ENCODE data around the gene DOCK10. TPM values are rescaled to one million over a fixed set of nuclear protein-coding genes. Genes with fewer than 3 reads are reported as not detected.

The DOCK10 gene
- total RNA-seq, 1 experiment from 2014 or later = 0.96 TPM

GRCh38 chr2:224927011-224927410 is 115.3 kb downstream of the DOCK10 start:
- no TSS peak for BruUV-seq (replicated peaks)
- Mint-ChIP-seq H3K27ac (ENCODE audit: low read depth, unreplicated experiment) (peak overlapping the region; percentile 53), H3K9me3 (ENCODE audit: unreplicated experiment) (no peaks in the 10 kb centered on the region), H3K4me1 (ENCODE audit: insufficient read depth, unreplicated experiment) (peaks cover 9% of the 10 kb centered on the region), H3K36me3 (ENCODE audit: insufficient read depth, unreplicated experiment) (peaks cover 10% of the 10 kb centered on the region), H3K4me3 (ENCODE audit: unreplicated experiment) (no peak overlapping the region), H3K27me3 (ENCODE audit: insufficient read depth, unreplicated experiment) (no peaks in the 10 kb centered on the region)
- no peak for DNase-seq (ENCODE audit: unreplicated experiment)
- POLR2A ChIA-PET = no interaction called here
- no peak for TF ChIP-seq CTCF (IDR thresholded peaks at IDR 0.05; ENCODE audit: unreplicated experiment)
- CTCF ChIA-PET = interaction anchor here (1.3 kb wide), 1 partner anchor 11 kb away, joined by 3 read pairs; no protein-coding TSS in a partner anchor
- intact Hi-C loops (cut with micrococcal nuclease) = no loop called here

- Mint-ChIP-seq H3K36me3 (ENCODE audit: insufficient read depth, unreplicated experiment) (peaks cover 10% of the 10 kb centered on the region), H3K4me1 (ENCODE audit: insufficient read depth, unreplicated experiment) (peaks cover 9% of the 10 kb centered on the region), H3K4me3 (ENCODE audit: unreplicated experiment) (no peak overlapping the region), H3K27me3 (ENCODE audit: insufficient read depth, unreplicated experiment) (no peaks in the 10 kb centered on the region), H3K9me3 (ENCODE audit: unreplicated experiment) (no peaks in the 10 kb centered on the region), H3K27ac (ENCODE audit: low read depth, unreplicated experiment) (no peak overlapping the region)
- CTCF ChIA-PET = interaction anchor here (0.6 to 0.8 kb wide), 2 partner anchors 112 to 744 kb away, joined by 3 to 4 read pairs; no protein-coding TSS in a partner anchor
- DNase-seq (ENCODE audit: unreplicated experiment) = no peak
- POLR2A ChIA-PET = interaction anchor here (1.4 kb wide), 1 partner anchor 16 kb away, joined by 8 read pairs; no protein-coding TSS in a partner anchor
- no peak for TF ChIP-seq CTCF (IDR thresholded peaks at IDR 0.05; ENCODE audit: unreplicated experiment)
- intact Hi-C loops (cut with micrococcal nuclease) = no loop called here
- no TSS peak for BruUV-seq (replicated peaks)
These were observed 116.5 kb downstream of the DOCK10 start for GRCh38 chr2:224925810-224926100.

- no peaks in the 10 kb centered on the region for H3K27me3 Mint-ChIP-seq (ENCODE audit: insufficient read depth, unreplicated experiment)
- H3K4me3 Mint-ChIP-seq (ENCODE audit: unreplicated experiment) = no peak overlapping the region
- peaks cover 9% of the 10 kb centered on the region for H3K4me1 Mint-ChIP-seq (ENCODE audit: insufficient read depth, unreplicated experiment)
- H3K27ac Mint-ChIP-seq (ENCODE audit: low read depth, unreplicated experiment) = no peak overlapping the region
- intact Hi-C loops (cut with micrococcal nuclease) = no loop called here
- POLR2A ChIA-PET = interaction anchor here (1.4 kb wide), 1 partner anchor 16 kb away, joined by 8 read pairs; no protein-coding TSS in a partner anchor
- no peak for DNase-seq (ENCODE audit: unreplicated experiment)
- no peaks in the 10 kb centered on the region for H3K9me3 Mint-ChIP-seq (ENCODE audit: unreplicated experiment)
- CTCF ChIA-PET = interaction anchor here (0.6 to 0.8 kb wide), 2 partner anchors 111 to 744 kb away, joined by 3 to 4 read pairs; no protein-coding TSS in a partner anchor
- no peak for TF ChIP-seq CTCF (IDR thresholded peaks at IDR 0.05; ENCODE audit: unreplicated experiment)
- no TSS peak for BruUV-seq (replicated peaks)
- H3K36me3 Mint-ChIP-seq (ENCODE audit: insufficient read depth, unreplicated experiment) = peaks cover 10% of the 10 kb centered on the region
These were observed 117.0 kb downstream of the DOCK10 start for GRCh38 chr2:224925061-224925809.

- CTCF ChIA-PET = no interaction called here
- DNase-seq (ENCODE audit: unreplicated experiment) = no peak
- Mint-ChIP-seq H3K4me1 (ENCODE audit: insufficient read depth, unreplicated experiment) (peaks cover 9% of the 10 kb centered on the region), H3K27ac (ENCODE audit: low read depth, unreplicated experiment) (no peak overlapping the region), H3K36me3 (ENCODE audit: insufficient read depth, unreplicated experiment) (peaks cover 10% of the 10 kb centered on the region), H3K27me3 (ENCODE audit: insufficient read depth, unreplicated experiment) (no peaks in the 10 kb centered on the region), H3K9me3 (ENCODE audit: unreplicated experiment) (no peaks in the 10 kb centered on the region), H3K4me3 (ENCODE audit: unreplicated experiment) (no peak overlapping the region)
- BruUV-seq (replicated peaks) = no TSS peak
- POLR2A ChIA-PET = no interaction called here
- intact Hi-C loops (cut with micrococcal nuclease) = no loop called here
- TF ChIP-seq CTCF (IDR thresholded peaks at IDR 0.05; ENCODE audit: unreplicated experiment) = no peak
These were observed 117.6 kb downstream of the DOCK10 start for GRCh38 chr2:224924631-224925030.

All from MCF 10A (cell line).